H1 (cell line): Measurements from ENCODE around the gene HIP1. TPM values are rescaled to one million over a fixed set of nuclear protein-coding genes. Genes with fewer than 3 reads are reported as not detected.

Source experiments
- CTCF ChIA-PET: fragments of 300-600 bp; sonication (Branson Sonifier 250); formaldehyde crosslinking; loops from one replicate; lab custom pipeline; 2021; ENCODE audit not compliant: partially characterized antibody; lab: Charles Lee
- POLR2A ChIA-PET: fragments of 300-600 bp; sonication (Branson Sonifier 250); formaldehyde crosslinking; loops from one replicate; lab custom pipeline; 2021; ENCODE audit warnings: inconsistent platforms; ENCODE audit not compliant: partially characterized antibody; lab: Charles Lee
- DNase-seq, 2 experiments: peaks; one replicate each; pipeline versions ENCODE4 v3.0.0 to v3.0.0-alpha.2; 2010 to 2022; ENCODE audit warnings: low spot score in 2 of 2, low read depth in 1 of 2, mixed read lengths in 1 of 2
- FAIRE-seq: peaks from 2 replicates; lab custom pipeline; 2011; peaks lifted over from hg19 to GRCh38; lab: Jason Lieb, UNC
- H2AFZ ChIP-seq: 2 replicates; pipeline ENCODE4 v1.8.1; 2012; ENCODE audit warnings: low read length, inconsistent platforms
- H2AK5ac ChIP-seq: 2 replicates; pipeline ENCODE4 v1.6.1; 2013; ENCODE audit warnings: low read depth, low read length
- H2BK120ac ChIP-seq: replicated peaks from 2 replicates; pipeline ENCODE3; 2013; ENCODE audit warnings: low read depth, low read length, inconsistent platforms
- H2BK12ac ChIP-seq: 2 replicates; pipeline ENCODE4 v1.6.1; 2013; ENCODE audit warnings: low read depth, low read length
- H2BK15ac ChIP-seq: 2 replicates; pipeline ENCODE4 v1.6.1; 2013; ENCODE audit warnings: low read length
- H2BK20ac ChIP-seq: 2 replicates; pipeline ENCODE4 v1.6.1; 2013; ENCODE audit warnings: low read length
- H2BK5ac ChIP-seq: 2 replicates; pipeline ENCODE4 v1.6.1; 2013; ENCODE audit warnings: low read depth, low read length
- H3K14ac ChIP-seq: 2 replicates; pipeline ENCODE4 v1.6.1; 2013; ENCODE audit warnings: inconsistent platforms; ENCODE audit not compliant: insufficient read length
- H3K18ac ChIP-seq: 2 replicates; pipeline ENCODE4 v1.6.1; 2013; ENCODE audit warnings: low read length; ENCODE audit errors: extremely low read depth
- H3K23ac ChIP-seq: 2 replicates; pipeline ENCODE4 v1.6.1; 2013; ENCODE audit warnings: inconsistent platforms; ENCODE audit not compliant: insufficient read length
- H3K23me2 ChIP-seq: 2 replicates; pipeline ENCODE4 v1.6.1; 2013; ENCODE audit warnings: low read depth, low read length
- H3K27ac ChIP-seq: 2 replicates; pipeline ENCODE4 v1.6.1; 2011; ENCODE audit warnings: low read depth, low read length, inconsistent platforms
- H3K27me3 ChIP-seq, 4 experiments: replicated peaks in 1 of 4; 1 replicate in 1 of 4; 2 replicates in 3 of 4; pipeline versions ENCODE4 v1.6.1 to v1.8.1; 2011 to 2013; ENCODE audit warnings: low read length in 3 of 4, mild to moderate bottlenecking in 3 of 4, inconsistent platforms in 2 of 4, mixed read lengths in 2 of 4, moderate library complexity in 1 of 4; ENCODE audit not compliant: control insufficient read depth in 3 of 4, insufficient read depth in 3 of 4; ENCODE audit errors: extremely low read depth in 1 of 4
- H3K36me3 ChIP-seq, 4 experiments: 2 replicates each; pipeline versions ENCODE4 v1.6.1 to v1.8.1; 2011 to 2013; ENCODE audit warnings: mild to moderate bottlenecking in 4 of 4, low read length in 3 of 4, moderate library complexity in 2 of 4, control low read depth in 1 of 4, inconsistent platforms in 1 of 4; ENCODE audit not compliant: insufficient read depth in 4 of 4, control insufficient read depth in 2 of 4
- H3K4ac ChIP-seq: replicated peaks from 2 replicates; pipeline ENCODE3; 2013; ENCODE audit warnings: low read length, low read depth, mixed read lengths, inconsistent platforms; ENCODE audit not compliant: insufficient read length
- H3K4me1 ChIP-seq, 4 experiments: replicated peaks in 1 of 4; 1 replicate in 1 of 4; 2 replicates in 3 of 4; pipeline versions ENCODE4 v1.6.1 to v1.8.1; 2011 to 2013; ENCODE audit warnings: low read length in 3 of 4, inconsistent platforms in 2 of 4, mixed read lengths in 1 of 4; ENCODE audit not compliant: insufficient read depth in 4 of 4, control insufficient read depth in 3 of 4
- H3K4me2 ChIP-seq, 2 experiments: 2 replicates each; pipeline versions ENCODE4 v1.6.1 to v1.8.1; 2011 to 2013; ENCODE audit warnings: low read depth in 2 of 2, low read length in 2 of 2, control low read depth in 1 of 2, inconsistent platforms in 1 of 2, mild to moderate bottlenecking in 1 of 2; ENCODE audit not compliant: insufficient read depth in 1 of 2
- H3K4me3 ChIP-seq, 4 experiments: fragments of 200-600, 300-600 bp in 1 of 4; sonication (generic), shearing (Covaris generic), sonication (Bioruptor Twin) in 1 of 4; 2 replicates each; pipeline versions ENCODE4 v1.5.1 to v1.8.1; 2011 to 2016; ENCODE audit warnings: low read length in 4 of 4, low read depth in 3 of 4, control low read depth in 2 of 4, inconsistent platforms in 2 of 4, mild to moderate bottlenecking in 2 of 4, mixed read lengths in 1 of 4, moderate library complexity in 1 of 4; ENCODE audit not compliant: insufficient read depth in 2 of 4; ENCODE audit errors: extremely low read depth in 1 of 4
- H3K56ac ChIP-seq: replicated peaks from 2 replicates; pipeline ENCODE3; 2013; ENCODE audit warnings: low read depth, mild to moderate bottlenecking, mixed read lengths, low read length, inconsistent platforms; ENCODE audit not compliant: insufficient read length
- H3K79me1 ChIP-seq: 2 replicates; pipeline ENCODE4 v1.6.1; 2013; ENCODE audit warnings: low read depth, low read length, control low read depth
- H3K79me2 ChIP-seq, 2 experiments: 2 replicates each; pipeline versions ENCODE4 v1.6.1 to v1.8.1; 2012 to 2013; ENCODE audit warnings: low read length in 2 of 2, mild to moderate bottlenecking in 2 of 2, inconsistent platforms in 1 of 2; ENCODE audit not compliant: insufficient read depth in 2 of 2, control insufficient read depth in 1 of 2
- H3K9ac ChIP-seq, 4 experiments: replicated peaks in 1 of 4; 1 replicate in 1 of 4; 2 replicates in 3 of 4; pipeline versions ENCODE4 v1.6.1 to v1.8.1; 2011 to 2013; ENCODE audit warnings: low read depth in 3 of 4, low read length in 3 of 4, control low read depth in 2 of 4, mild to moderate bottlenecking in 2 of 4, moderate library complexity in 2 of 4, inconsistent platforms in 1 of 4; ENCODE audit errors: extremely low read depth in 1 of 4
- H3K9me3 ChIP-seq, 2 experiments: 2 replicates each; pipeline versions ENCODE4 v1.6.1 to v1.8.1; 2012 to 2013; ENCODE audit warnings: mild to moderate bottlenecking in 2 of 2, moderate library complexity in 2 of 2, control low read depth in 1 of 2, inconsistent platforms in 1 of 2, low read depth in 1 of 2, low read length in 1 of 2, mixed read lengths in 1 of 2; ENCODE audit not compliant: insufficient read depth in 2 of 2
- H4K20me1 ChIP-seq, 2 experiments: replicated peaks in 1 of 2; 2 replicates each; pipeline versions ENCODE3 to v1.8.1; 2011 to 2013; ENCODE audit warnings: inconsistent platforms in 2 of 2, low read length in 2 of 2, mild to moderate bottlenecking in 1 of 2; ENCODE audit not compliant: insufficient read depth in 2 of 2, control insufficient read depth in 1 of 2
- H4K5ac ChIP-seq: 2 replicates; pipeline ENCODE4 v1.6.1; 2013; ENCODE audit warnings: low read length, low read depth, mixed read lengths, inconsistent platforms; ENCODE audit not compliant: insufficient read length
- H4K8ac ChIP-seq: 2 replicates; pipeline ENCODE4 v1.8.0; 2013; ENCODE audit warnings: mild to moderate bottlenecking, moderate library complexity, low read length, inconsistent platforms; ENCODE audit not compliant: insufficient read depth; ENCODE audit errors: extremely low read depth
- H4K91ac ChIP-seq: replicated peaks from 2 replicates; pipeline ENCODE3; 2013; ENCODE audit warnings: low read length, mixed read lengths, inconsistent platforms; ENCODE audit not compliant: insufficient read length
- EGR1 ChIP-seq: IDR thresholded peaks from 2 replicates; pipeline ENCODE4 v1.6.1; 2011; ENCODE audit warnings: low read depth, low read length, borderline replicate concordance
- GABPA ChIP-seq: IDR thresholded peaks from 2 replicates; pipeline ENCODE4 v1.6.1; 2011; ENCODE audit warnings: mild to moderate bottlenecking, low read length, moderate library complexity, borderline replicate concordance; ENCODE audit not compliant: insufficient read depth
- WGBS, 2 experiments: shearing (Covaris generic) in 1 of 2; methylation state at CpG; one replicate each; pipeline versions ENCODE4 v1.1.6 to v1.1.7; 2013 to 2015; ENCODE audit warnings: low lambda C conversion rate in 2 of 2, mixed read lengths in 2 of 2, inconsistent platforms in 1 of 2, low coverage in 1 of 2, missing lambda C conversion rate in 1 of 2; ENCODE audit not compliant: insufficient replicate concordance in 2 of 2, insufficient coverage in 1 of 2, insufficient read length in 1 of 2; ENCODE audit errors: extremely low coverage in 1 of 2, missing lambda C conversion rate in 1 of 2; 5-methylcytosine and 5-hydroxymethylcytosine counted together
- polyA plus RNA-seq, 7 experiments: library from polyadenylated mRNA; depleted of rRNA in 3 of 7; stranded (reverse) in 5 of 7; unstranded in 2 of 7; fragments of >200 nt in 5 of 7; fragments of 200-250 nt in 2 of 7; gene quantifications; 1 replicate in 5 of 7; 2 replicates in 1 of 7; 4 replicates in 1 of 7; pipeline versions ENCODE4 v1.2.1 to v1.2.3, GENCODE V29; 2011 to 2013; ENCODE audit warnings: missing spikeins in 2 of 7, mixed read lengths in 2 of 7
- total RNA-seq: library from RNA; stranded (reverse); fragmentation: NEBNext Ultra II Directional; extraction: Animal tissue kit (Norgen Biotek cat#: 25700); gene quantifications from 2 replicates; pipeline ENCODE4 v1.2.1, GENCODE V29; 2021

HIP1 gene
- total and polyA plus RNA-seq, 2 of the 8 experiments (the other 6 are each of a cell fraction or from before 2014, with no cell fraction given): 51.8 to 108 TPM

GRCh38 chr7:75625868-75626267 is 112.9 kb downstream of the HIP1 start:
- Histone ChIP-seq H3K9ac (no peak overlapping the region), H3K27me3 (no peaks in the 10 kb centered on the region), H3K4me2 (no peak overlapping the region), H2BK15ac (no peak overlapping the region), H4K8ac (no peak overlapping the region), H4K91ac (no peak overlapping the region), H3K27ac (no peak overlapping the region), H2BK120ac (no peak overlapping the region), H3K36me3 (peaks cover 0 to 32% (median 9%) of the 10 kb centered on the region in 4 experiments; a peak in 4 of 8 replicates), H2AK5ac (no peak overlapping the region), H2BK5ac (no peak overlapping the region), H2AFZ (no peak overlapping the region), H3K23ac (no peak overlapping the region), H3K56ac (no peak overlapping the region), H3K4me1 (peaks cover 0 to 10% (median 5%) of the 10 kb centered on the region in 4 experiments; a peak in 5 of 7 replicates), H4K5ac (no peak overlapping the region), H4K20me1 (peaks cover 6 to 10% of the 10 kb centered on the region in 2 experiments), H3K79me1 (peaks cover 15% of the 10 kb centered on the region), H3K18ac (no peak overlapping the region), H3K23me2 (no peaks in the 10 kb centered on the region), H3K9me3 (no peaks in the 10 kb centered on the region), H3K4me3 (no peak overlapping the region), H3K79me2 (peaks cover 11 to 68% of the 10 kb centered on the region in 2 experiments), H2BK20ac (no peak overlapping the region), H2BK12ac (no peak overlapping the region), H3K14ac (no peak overlapping the region), H3K4ac (no peak overlapping the region)
- FAIRE-seq: no peak
- ChIA-PET POLR2A (interaction anchor here (0.7 to 9.8 kb wide), 4 partner anchors 8 to 422 kb away, joined by 3 to 122 read pairs (median 4); partner anchors contain the start of gene STYXL1), CTCF (interaction anchor here (0.7 kb wide), 1 partner anchor 131 kb away, joined by 3 read pairs; no protein-coding TSS in a partner anchor)
- DNase-seq: no peak
- 89% methylated on average over 5 of the region's 5 CpGs; no CpG with 5 or more reads in 1 of the 2 experiments for WGBS, 2 experiments
- TF ChIP-seq EGR1: no peak
- TF ChIP-seq GABPA: no peak
